ENCODE results near the gene RCAN3.

- TF ChIP-seq EZH2 (IDR thresholded peaks at IDR 0.05) = no peak
- TF ChIP-seq FOXP2 (optimal IDR thresholded peaks at IDR 0.05; ENCODE audit: control extremely low read depth, extremely low read length, insufficient read depth) = no peak
- TF ChIP-seq POLR2AphosphoS5 (IDR thresholded peaks at IDR 0.05; ENCODE audit: borderline replicate concordance, low read depth, low read length) = no peak
These were observed 44.8 kb upstream of the RCAN3 start for GRCh38 chr1:24457866-24458265.

Data from SK-N-MC (cell line).